Keratinocyte (primary cell): ENCODE measurements around the gene SARS2.
"Not testable (repeated sequence)": the region's sequence is repeated elsewhere in the genome, so short reads cannot be mapped to it uniquely, and the experiment has no call there.

Experiments used
- CTCF ChIP-seq, 3 experiments: IDR thresholded peaks in 1 of 3; conservative IDR thresholded peaks in 1 of 3; optimal IDR thresholded peaks in 1 of 3; 2 replicates in 2 of 3; 3 replicates in 1 of 3; pipeline versions ENCODE3 to v1.5.1; 2011; ENCODE audit warnings: low read length in 3 of 3, mild to moderate bottlenecking in 3 of 3, moderate library complexity in 2 of 3, control low read depth in 1 of 3, inconsistent platforms in 1 of 3; ENCODE audit not compliant: insufficient read depth in 2 of 3; ENCODE audit errors: extremely low read depth in 1 of 3
- EZH2 ChIP-seq: IDR thresholded peaks from one replicate; pipeline ENCODE4 v1.6.1; 2012; ENCODE audit warnings: inconsistent platforms, mild to moderate bottlenecking, low read length, moderate library complexity

GRCh38 chr19:38966149-38966548 is 35.6 kb upstream of the SARS2 start:
- not testable (repeated sequence) for TF ChIP-seq EZH2; CTCF (optimal IDR thresholded peaks at IDR 0.05 in 1 of 3, IDR thresholded peaks at IDR 0.05 in 1 of 3, conservative IDR thresholded peaks at IDR 0.05 in 1 of 3; ENCODE audit: extremely low read depth in 1 of 3, insufficient read depth in 2 of 3, low read length in 3 of 3)
